Measurements from ENCODE around the gene HAUS5.

The HAUS5 gene

DNA sequence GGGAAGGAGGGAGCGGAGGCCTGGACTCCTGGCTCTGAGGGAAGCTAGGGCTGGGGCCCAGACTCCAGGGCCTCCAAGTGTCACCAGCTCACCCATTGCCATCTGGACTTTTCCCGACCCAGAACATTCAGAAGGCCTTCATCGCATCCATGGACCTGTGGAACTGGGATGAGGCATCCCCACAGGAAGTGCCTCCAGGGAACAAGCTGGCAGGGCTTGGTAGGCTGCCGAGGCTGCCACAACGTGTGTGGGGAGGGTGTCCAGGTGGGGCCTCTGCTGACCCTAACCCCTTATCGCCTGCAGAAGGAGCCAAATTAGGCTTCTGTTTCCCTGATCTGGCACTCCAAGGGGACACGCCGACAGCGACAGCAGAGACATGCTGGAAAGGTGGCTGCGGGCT, 29.8 kb downstream of the HAUS5 start:
- Histone ChIP-seq H3K9me3 (ENCODE audit: insufficient read depth, low read length) (no peaks in the 10 kb centered on the region), H3K9ac (ENCODE audit: low read length) (peak overlapping the region; percentile 56; the same call in 1 of the 2 replicates), H3K4me2 (ENCODE audit: low read length) (peak overlapping the region; percentile 94), H3K36me3 (replicated peaks; ENCODE audit: low read depth, low read length) (peaks cover 12% of the 10 kb centered on the region), H4K20me1 (ENCODE audit: insufficient read depth, low read length) (no peaks in the 10 kb centered on the region), H3K4me1 (ENCODE audit: low read length) (peaks cover 21% of the 10 kb centered on the region), H3K27ac (ENCODE audit: low read length) (no peak overlapping the region), H2AFZ (ENCODE audit: low read depth, low read length) (no peak overlapping the region), H3K4me3 (ENCODE audit: low read length) (peak overlapping the region; percentile 71; the same call in 1 of the 2 replicates), H3K27me3 (ENCODE audit: low read depth, low read length) (no peaks in the 10 kb centered on the region), H3K79me2 (ENCODE audit: low read length) (no peaks in the 10 kb centered on the region)
- TF ChIP-seq CTCF (IDR thresholded peaks at IDR 0.05; ENCODE audit: low read depth, low read length) (no peak), EZH2phosphoT487 (IDR thresholded peaks at IDR 0.05; ENCODE audit: low read depth) (no peak)

- Histone ChIP-seq H3K79me2 (ENCODE audit: low read length) (no peaks in the 10 kb centered on the region), H3K9ac (ENCODE audit: low read length) (peak overlapping the region; percentile 76), H4K20me1 (ENCODE audit: insufficient read depth, low read length) (no peaks in the 10 kb centered on the region), H2AFZ (ENCODE audit: low read depth, low read length) (peak overlapping the region; percentile 97), H3K36me3 (replicated peaks; ENCODE audit: low read depth, low read length) (peaks cover 7% of the 10 kb centered on the region), H3K4me3 (ENCODE audit: low read length) (peak overlapping the region; percentile 82), H3K9me3 (ENCODE audit: insufficient read depth, low read length) (no peaks in the 10 kb centered on the region), H3K27me3 (ENCODE audit: low read depth, low read length) (no peaks in the 10 kb centered on the region), H3K4me2 (ENCODE audit: low read length) (peak overlapping the region; percentile 94), H3K27ac (ENCODE audit: low read length) (peak overlapping the region; percentile 65), H3K4me1 (ENCODE audit: low read length) (peaks cover 21% of the 10 kb centered on the region)
- TF ChIP-seq CTCF (IDR thresholded peaks at IDR 0.05; ENCODE audit: low read depth, low read length): no peak
- no peak for TF ChIP-seq EZH2phosphoT487 (IDR thresholded peaks at IDR 0.05; ENCODE audit: low read depth)
These were observed 30.3 kb downstream of the HAUS5 start for GRCh38 chr19:35642798-35643254.

DNA sequence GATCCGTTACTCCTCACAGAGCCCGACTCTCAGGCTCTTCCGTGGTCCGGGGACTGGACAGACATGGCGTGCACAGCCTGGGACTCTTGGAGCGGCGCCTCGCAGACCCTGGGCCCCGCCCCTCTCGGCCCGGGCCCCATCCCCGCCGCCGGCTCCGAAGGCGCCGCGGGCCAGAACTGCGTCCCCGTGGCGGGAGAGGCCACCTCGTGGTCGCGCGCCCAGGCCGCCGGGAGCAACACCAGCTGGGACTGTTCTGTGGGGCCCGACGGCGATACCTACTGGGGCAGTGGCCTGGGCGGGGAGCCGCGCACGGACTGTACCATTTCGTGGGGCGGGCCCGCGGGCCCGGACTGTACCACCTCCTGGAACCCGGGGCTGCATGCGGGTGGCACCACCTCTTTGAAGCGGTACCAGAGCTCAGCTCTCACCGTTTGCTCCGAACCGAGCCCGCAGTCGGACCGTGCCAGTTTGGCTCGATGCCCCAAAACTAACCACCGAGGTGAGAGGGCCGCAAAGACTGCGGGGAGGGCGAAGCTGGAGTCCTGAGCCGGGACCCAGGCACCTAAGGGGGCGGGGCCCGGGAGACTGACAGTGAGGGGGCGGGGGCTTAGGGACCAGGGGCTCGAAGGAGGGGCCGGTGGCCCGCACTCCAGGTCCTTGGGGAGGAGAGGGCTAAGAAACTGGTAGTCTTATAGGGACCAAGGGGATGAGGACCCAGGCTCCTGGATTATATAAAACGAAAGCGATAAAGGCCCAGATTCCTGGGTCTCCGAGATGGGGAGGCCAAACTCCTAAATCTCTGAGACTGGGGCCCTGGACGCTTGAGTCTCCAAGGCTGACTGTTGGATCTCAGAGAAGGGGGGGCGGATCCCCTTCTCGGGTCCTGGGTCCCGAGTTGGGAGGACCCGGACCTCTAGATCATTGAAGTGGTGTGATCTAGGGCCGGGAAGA, 31.0 kb downstream of the HAUS5 start:
- peak overlapping the region; percentile 97 for H2AFZ ChIP-seq (ENCODE audit: low read depth, low read length)
- no peaks in the 10 kb centered on the region for H3K27me3 ChIP-seq (ENCODE audit: low read depth, low read length)
- peaks cover under 1% of the 10 kb centered on the region for H3K36me3 ChIP-seq (replicated peaks; ENCODE audit: low read depth, low read length)
- peak overlapping the region; percentile 65 for H3K27ac ChIP-seq (ENCODE audit: low read length)
- peak overlapping the region; percentile 82 for H3K4me3 ChIP-seq (ENCODE audit: low read length)
- no peaks in the 10 kb centered on the region for H4K20me1 ChIP-seq (ENCODE audit: insufficient read depth, low read length)
- no peaks in the 10 kb centered on the region for H3K9me3 ChIP-seq (ENCODE audit: insufficient read depth, low read length)
- TF ChIP-seq EZH2phosphoT487 (IDR thresholded peaks at IDR 0.05; ENCODE audit: low read depth): no peak
- TF ChIP-seq CTCF (IDR thresholded peaks at IDR 0.05; ENCODE audit: low read depth, low read length): 0 out of 2 replicates have a peak, but pooled peaks have one; percentile 6
- H3K4me1 ChIP-seq (ENCODE audit: low read length): peaks cover 21% of the 10 kb centered on the region
- H3K79me2 ChIP-seq (ENCODE audit: low read length): peaks cover 4% of the 10 kb centered on the region
- H3K4me2 ChIP-seq (ENCODE audit: low read length): peak overlapping the region; percentile 94
- peak overlapping the region; percentile 76 for H3K9ac ChIP-seq (ENCODE audit: low read length)

Data from OCI-LY3 (cell line).